ENCODE results near the gene OPRL1.
"Not testable (repeated sequence)": the region's sequence is repeated elsewhere in the genome, so short reads cannot be mapped to it uniquely, and the experiment has no call there.

Gene OPRL1

GRCh38 chr20:64119681-64120341 is 39.9 kb downstream of the OPRL1 start:
- DNase-seq: no peak

GRCh38 chr20:64121586-64121985 is 41.7 kb downstream of the OPRL1 start:
- DNase-seq: no peak

GRCh38 chr20:64122927-64123326 is 43.0 kb downstream of the OPRL1 start:
- not testable (repeated sequence) for DNase-seq

- DNase-seq: not testable (repeated sequence)
Observed at GRCh38 chr20:64123517-64123916, 43.6 kb downstream of the OPRL1 start.

GRCh38 chr20:64129146-64129782 is 49.4 kb downstream of the OPRL1 start:
- DNase-seq: no peak

GRCh38 chr20:64130271-64130670 is 50.4 kb downstream of the OPRL1 start:
- no peak for DNase-seq

- DNase-seq: no peak
Observed at GRCh38 chr20:64130876-64131275, 51.0 kb downstream of the OPRL1 start.

GRCh38 chr20:64131406-64131805 is 51.5 kb downstream of the OPRL1 start:
- DNase-seq: no peak

- no peak for DNase-seq
Observed at GRCh38 chr20:64133951-64134407, 54.1 kb downstream of the OPRL1 start.

GRCh38 chr20:64134744-64135143 is 54.9 kb downstream of the OPRL1 start:
- DNase-seq: not testable (repeated sequence)

GRCh38 chr20:64136004-64136710 is 56.3 kb downstream of the OPRL1 start:
- DNase-seq: no peak

GRCh38 chr20:64137598-64138031 is 57.7 kb downstream of the OPRL1 start:
- no peak for DNase-seq

- DNase-seq: no peak
Observed at GRCh38 chr20:64138276-64138815, 58.5 kb downstream of the OPRL1 start.

GRCh38 chr20:64139199-64140060 is 59.5 kb downstream of the OPRL1 start:
- DNase-seq: no peak

- DNase-seq: no peak
Observed at GRCh38 chr20:64140061-64140931, 60.4 kb downstream of the OPRL1 start.

- DNase-seq: no peak
Observed at GRCh38 chr20:64140956-64141355, 61.1 kb downstream of the OPRL1 start.

- DNase-seq: no peak
Observed at GRCh38 chr20:64142590-64142989, 62.7 kb downstream of the OPRL1 start.

- no peak for DNase-seq
Observed at GRCh38 chr20:64143018-64143801, 63.3 kb downstream of the OPRL1 start.

- DNase-seq: no peak
Observed at GRCh38 chr20:64144144-64144912, 64.4 kb downstream of the OPRL1 start.
